Putamen (tissue), 1 donor: ENCODE results near the gene GUCY2F.
A peak's percentile ranks its signal among the peaks of the same experiment; 100 is the strongest.

ENCODE experiments used
- DNase-seq: peaks from one replicate; pipeline ENCODE4 v3.0.0-alpha.2; 2016; ENCODE audit warnings: low spot score

The GUCY2F gene

GRCh38 chrX:109393859-109394258 lies 88.0 kb downstream of the GUCY2F start:
- DNase-seq, result no peak

DNA sequence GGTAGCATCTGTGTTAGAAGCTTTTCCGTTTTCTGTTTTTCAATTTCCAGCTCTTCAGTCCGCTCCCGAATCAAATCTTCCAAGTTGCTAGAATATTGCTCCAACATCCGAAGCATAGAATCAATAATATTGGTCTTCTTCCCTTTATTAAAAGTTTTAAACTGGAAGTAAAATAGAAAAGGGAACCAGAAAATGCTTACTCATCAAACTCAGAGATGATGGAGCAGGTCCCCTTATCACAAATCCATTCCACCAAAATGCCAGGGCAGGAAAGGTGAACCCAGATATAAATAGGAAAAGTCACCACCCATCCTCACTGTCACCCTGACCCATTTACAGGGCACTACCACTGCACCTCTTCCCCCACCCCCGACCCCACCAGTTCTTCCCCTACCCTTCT lies 89.0 kb downstream of the GUCY2F start:
- no peak for DNase-seq

GRCh38 chrX:109390556-109390955 lies 91.3 kb downstream of the GUCY2F start:
- no peak for DNase-seq

- no peak for DNase-seq
These were observed 92.0 kb downstream of the GUCY2F start for GRCh38 chrX:109389917-109390316.

DNA sequence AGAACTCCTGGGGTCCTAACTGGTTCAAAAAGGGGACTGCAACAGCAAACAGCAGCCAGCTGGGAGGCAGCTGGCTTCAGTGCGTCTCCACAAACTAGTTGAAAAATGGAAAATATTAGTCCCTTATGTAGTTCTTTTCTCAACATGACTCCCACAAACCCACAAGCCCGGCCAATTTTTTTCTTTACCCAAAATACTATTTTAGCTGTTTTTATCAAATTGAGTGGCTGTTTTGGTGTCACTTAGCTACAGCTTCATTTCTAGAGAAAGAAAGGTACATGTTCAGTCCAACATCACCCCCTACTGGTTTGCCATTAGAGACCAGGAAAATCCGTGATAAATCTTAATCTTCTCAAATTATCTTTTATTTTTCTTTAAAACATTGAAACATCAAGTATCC lies 97.2 kb downstream of the GUCY2F start:
- peak; percentile 0 for DNase-seq

DNA sequence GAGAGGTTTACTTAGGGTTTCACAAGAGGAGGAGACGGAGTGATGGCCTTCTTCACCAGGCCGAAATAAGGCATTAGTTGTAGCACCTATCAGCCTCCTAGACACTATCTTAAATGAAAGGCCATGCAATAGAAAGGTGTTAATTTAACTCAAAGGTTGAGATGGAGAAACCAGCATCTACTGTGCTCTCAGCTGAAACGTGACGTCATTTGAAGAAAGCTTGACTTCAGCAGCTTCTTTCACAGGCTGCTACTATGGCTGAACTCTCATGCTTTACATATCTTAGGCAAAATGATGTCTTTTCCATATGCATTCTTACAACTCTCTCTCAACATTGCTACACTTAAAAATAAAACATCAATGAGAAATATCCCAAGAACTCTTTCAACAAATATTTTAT lies 99.6 kb downstream of the GUCY2F start:
- no peak for DNase-seq

DNA sequence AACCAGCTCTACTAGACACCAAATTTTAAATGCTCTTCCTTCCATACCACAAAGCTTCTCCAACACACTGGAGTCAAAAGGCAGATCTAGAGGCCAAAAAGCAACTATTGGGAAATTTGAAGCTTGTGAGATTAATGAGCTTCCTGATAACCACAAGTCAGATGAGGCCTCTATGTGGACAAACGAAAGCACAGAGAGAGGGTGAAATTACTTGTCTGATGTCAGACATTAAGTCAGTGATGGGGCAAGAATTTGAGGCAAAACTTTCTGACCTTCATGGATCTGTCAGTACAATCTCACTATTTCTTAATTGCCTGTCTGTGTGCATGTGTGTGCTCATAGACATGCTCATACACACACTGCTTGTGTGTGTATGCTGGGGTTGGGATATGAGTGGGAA lies 103.6 kb downstream of the GUCY2F start:
- no peak for DNase-seq

DNA sequence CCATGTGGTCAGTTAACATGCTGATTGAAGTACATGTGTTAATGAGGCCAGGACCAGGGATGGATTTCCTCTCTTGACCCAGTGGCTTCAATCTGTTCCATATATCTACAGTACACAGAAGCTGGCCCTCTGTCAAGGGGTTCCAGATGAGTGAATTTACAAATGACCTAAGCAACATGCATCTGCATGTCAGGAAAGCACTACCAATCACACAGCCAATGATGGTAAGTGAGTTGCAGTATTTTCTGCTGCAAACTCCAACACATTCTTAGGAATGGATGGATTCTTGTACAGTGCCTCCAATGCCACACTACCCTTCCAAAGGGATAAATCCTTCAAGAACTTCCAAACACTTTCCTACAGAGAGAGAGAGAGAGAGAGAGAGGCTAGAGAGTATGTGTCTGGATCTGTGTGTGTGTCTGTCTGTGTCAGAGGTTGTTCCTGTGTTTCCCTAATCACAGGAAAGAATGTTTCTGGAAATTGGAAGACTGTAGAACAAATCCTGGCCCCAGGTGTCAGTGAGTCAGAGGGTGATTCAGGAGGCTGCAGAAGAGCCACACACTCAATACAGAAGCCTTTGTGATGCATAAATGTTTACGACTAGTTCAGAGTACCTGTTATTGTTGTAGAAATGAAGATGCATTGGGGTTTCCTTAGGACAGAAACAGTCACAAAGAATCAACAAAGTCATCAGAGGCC lies 107.5 kb downstream of the GUCY2F start:
- DNase-seq, result no peak

GRCh38 chrX:109373468-109373867 lies 108.4 kb downstream of the GUCY2F start:
- no peak for DNase-seq

- no peak for DNase-seq
These were observed 109.2 kb downstream of the GUCY2F start for GRCh38 chrX:109372716-109373115.

- DNase-seq, result no peak
These were observed 109.6 kb downstream of the GUCY2F start for GRCh38 chrX:109372291-109372690.

- DNase-seq, result no peak
These were observed 119.8 kb downstream of the GUCY2F start for GRCh38 chrX:109362101-109362500.

GRCh38 chrX:109360301-109360700 lies 121.6 kb downstream of the GUCY2F start:
- no peak for DNase-seq

DNA sequence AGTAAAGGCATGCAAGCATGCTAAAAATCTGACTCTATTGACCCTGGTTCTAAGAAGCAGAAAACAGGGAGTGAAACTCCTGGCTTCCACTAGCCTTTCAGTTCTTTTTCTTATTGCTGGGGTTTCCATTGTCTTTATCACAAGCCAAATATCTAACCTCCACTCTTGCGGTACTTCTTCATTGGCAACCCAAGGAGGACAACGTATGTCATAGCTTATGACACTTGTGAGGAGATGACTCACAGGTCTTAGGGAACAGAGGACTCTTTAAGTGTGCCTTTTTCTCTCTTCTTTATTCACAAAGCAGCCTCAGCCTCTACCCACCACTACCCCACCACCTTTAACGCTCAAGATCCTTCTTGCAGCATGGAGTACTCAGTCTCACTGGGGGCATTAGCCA lies 124.2 kb downstream of the GUCY2F start:
- DNase-seq, result no peak

GRCh38 chrX:109356684-109357083 lies 125.2 kb downstream of the GUCY2F start:
- DNase-seq, result no peak

- no peak for DNase-seq
These were observed 129.8 kb downstream of the GUCY2F start for GRCh38 chrX:109352066-109352588.

- no peak for DNase-seq
These were observed 130.3 kb downstream of the GUCY2F start for GRCh38 chrX:109351557-109351956.

DNA sequence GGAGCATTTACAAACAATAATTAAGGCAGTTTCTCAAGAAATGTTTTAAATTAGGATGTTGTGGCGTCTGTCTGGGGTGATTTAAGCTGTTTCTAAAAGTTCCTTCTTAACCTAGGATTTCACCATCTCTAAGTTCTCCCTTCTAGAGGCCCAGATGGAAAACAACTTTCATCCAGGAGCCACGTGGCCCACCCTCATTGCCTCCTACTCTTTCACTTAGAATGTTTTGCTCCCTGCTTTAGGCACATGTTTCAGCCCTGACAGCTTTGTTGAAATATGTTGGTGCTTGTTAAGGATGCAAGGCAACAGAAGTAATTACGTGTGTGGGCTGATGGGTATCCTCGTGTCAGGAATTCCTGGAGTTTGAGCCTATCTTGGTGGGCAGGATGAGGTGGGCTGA lies 131.3 kb downstream of the GUCY2F start:
- no peak for DNase-seq

DNA sequence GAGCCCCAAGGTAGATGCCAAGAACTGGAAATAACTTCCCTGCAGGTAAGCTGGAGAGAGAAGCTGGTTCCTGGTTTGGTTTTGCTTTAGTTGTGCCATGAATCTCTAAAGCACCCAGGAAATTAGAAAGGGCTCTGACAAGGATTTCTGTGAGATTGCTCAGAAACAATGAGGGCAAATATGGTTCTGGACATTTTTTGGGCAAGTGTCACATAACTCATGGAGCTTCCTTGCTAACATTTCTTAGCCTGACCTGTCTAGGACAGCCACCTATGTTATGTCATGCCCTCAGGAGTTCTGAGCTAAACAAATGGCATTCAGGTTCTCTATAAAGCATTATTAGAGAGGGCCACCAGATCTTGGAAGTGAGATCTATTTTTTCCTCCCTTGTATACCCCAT lies 131.8 kb downstream of the GUCY2F start:
- DNase-seq, result no peak

DNA sequence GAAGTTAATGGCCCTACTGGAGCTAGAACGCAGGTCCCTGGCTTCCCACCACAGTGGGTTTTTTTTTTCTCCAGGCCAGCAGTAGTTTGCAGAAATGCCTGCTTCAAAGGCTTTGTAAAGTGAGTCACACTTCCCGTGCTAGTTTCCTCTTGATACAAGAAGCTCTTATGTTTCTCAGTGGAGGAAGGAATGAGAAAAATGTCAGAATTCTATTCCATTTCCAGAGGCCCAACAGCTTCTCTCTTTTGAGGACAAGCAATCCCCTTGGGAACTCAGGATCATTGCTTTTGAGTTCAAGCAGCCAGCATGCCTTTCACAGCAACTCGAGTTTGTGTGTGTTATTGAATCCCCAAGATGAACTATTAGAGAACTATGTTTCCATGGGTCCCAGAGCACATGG lies 134.3 kb downstream of the GUCY2F start:
- DNase-seq, result no peak

DNA sequence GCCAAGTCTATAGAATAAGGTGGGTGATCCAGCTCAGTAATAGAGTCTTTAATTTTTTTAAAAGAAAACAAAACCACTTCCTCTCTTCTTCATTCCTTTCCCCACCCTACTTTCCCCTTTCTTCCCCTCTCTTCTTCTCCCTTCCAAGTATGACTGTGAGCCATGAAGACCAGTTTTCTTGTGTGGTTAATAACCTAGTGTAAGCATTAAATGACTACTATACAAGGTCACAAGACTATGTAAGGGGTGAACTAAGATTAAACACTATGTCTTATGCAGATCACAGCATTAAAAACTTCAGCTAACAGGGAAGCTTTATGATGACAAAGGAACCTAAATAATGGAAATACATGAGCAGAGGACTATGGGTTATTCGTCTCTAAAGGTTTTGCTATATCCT lies 135.4 kb downstream of the GUCY2F start:
- no peak for DNase-seq

- DNase-seq, result no peak
These were observed 136.0 kb downstream of the GUCY2F start for GRCh38 chrX:109345856-109346255.

- no peak for DNase-seq
These were observed 137.2 kb downstream of the GUCY2F start for GRCh38 chrX:109344678-109345077.

DNA sequence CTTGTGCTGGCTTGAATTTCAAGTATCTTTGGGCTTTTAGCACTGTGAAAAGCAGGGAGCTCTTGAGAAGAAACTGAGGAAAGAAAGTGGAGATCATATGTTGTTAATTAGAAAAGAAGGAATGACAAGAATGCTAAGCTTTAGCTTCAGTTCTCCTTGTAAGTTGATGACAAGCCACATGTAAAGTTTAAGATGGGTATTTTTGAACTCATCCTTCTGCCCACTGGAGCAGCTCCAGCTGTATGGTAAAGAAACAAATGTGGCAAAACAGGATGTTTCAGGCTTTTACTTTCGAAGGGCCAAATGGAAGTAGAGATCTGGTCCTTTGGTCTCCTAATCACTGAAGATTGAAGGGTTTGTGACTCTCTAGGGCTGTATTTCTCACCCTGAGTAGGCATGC lies 137.8 kb downstream of the GUCY2F start:
- DNase-seq, result no peak
